Eye (tissue), 1 donor: ENCODE measurements around the gene NABP1.

ENCODE experiments used
- DNase-seq: peaks from one replicate; pipeline ENCODE4 v3.0.0-alpha.2; 2015

The NABP1 gene

DNA sequence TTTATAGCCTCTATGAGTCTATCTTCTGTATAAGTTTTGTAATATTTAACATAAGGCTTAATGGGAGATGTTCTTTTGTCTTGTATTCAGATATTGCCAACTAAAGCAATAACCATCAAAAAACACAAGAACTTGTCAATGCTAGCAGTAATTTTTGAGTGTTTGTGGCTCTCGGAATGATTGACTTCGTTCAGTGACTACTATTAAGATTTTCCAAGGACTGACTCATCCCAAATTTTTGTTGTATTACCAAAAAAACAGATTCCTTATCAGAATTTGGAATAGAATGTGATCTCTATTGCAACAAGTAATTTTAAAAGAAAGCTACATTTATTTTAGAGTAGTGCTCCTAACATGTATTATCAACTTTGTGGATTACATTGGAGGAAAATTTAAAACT, 8.1 kb downstream of the NABP1 start:
- DNase-seq = no peak

DNA sequence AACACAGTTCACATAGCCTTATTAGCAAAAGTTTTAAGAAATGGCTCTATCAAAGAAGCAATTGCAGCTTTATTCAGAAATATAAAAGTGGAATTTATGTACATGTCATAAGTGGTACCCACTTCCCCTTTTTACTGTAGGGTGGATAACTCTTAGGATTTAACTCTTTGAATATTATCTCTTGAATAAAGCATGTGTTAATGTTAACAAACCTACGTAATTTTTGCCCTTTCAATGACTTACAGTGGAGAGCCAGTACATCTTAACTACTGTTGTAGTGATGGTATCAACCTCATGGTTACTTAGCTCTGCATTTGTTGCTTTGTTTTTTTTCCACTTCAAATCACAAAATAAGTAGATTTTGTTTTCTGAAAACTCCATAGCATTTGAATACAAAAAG, 8.8 kb downstream of the NABP1 start:
- no peak for DNase-seq

DNA sequence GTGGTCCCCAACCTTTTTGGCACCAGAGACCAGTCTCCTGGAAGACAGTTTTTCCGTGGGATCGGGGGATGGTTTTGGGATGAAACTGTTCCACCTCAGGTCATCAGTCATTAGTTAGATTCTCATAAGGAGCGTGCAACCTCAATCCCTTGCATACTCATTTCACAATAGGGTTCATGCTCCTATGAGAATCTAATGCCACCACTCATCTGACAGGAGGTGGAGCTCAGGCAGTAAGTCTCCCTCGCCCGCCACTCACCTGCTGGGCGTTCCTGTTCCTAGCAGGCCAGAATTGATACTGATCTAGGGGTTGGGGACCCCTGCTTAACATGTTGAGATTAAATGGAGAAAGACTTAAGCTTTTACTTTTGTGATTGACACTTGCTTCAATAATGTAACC, 9.9 kb downstream of the NABP1 start:
- no peak for DNase-seq

DNA sequence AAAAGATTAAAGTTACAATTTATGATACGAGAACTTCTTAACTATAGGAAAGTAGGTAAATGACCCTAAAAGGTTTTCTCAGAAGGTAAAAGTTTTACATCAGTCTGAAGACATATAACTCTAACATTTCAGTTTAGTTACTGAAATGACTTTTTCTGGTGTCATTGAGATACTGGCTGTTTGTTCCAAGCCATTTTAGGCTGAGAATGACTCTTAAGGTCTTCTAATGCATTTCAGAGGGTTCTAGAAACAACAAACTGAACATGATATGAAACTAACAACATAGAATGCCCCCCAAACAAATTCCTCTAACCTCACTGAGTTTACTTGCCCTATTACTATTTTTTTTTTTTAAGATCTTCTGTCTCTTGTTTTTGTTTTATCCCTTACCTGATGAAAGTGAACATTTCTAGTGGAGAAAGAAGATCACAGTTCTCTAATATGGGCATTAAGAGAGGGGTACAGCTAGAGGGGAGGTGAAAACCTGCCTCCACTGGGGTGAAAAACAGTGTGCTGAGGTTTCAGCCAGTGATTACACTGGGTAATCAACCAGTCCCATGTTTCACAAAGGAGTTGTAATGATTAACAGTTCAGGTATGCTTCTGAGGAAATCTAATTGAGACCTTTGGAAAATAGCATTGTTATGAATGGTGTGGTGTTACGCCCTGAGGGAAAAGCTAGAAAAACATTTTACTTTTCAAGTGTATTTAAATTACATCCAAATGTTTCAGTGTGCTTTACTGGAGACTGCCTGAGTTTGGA, 11.2 kb downstream of the NABP1 start:
- DNase-seq = peak; percentile 34

DNA sequence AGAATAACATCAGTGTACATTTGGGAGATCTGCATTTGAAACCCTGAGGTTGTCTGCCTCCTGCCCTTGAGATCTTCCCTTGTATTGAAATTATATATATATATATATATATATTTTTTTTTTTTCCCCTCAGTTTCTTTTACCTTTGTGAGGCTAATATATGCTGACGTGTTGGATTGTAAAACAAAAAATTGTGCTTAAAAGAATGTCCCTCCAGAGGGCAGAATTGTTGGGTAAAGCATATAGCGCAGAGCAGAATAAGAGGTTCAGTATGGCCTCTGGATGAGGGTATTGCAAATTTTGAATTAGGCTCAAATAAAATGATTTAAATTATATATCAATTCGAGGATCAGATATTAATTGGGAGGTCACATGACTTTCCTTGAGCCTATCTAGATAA, 12.4 kb downstream of the NABP1 start:
- DNase-seq = no peak

DNA sequence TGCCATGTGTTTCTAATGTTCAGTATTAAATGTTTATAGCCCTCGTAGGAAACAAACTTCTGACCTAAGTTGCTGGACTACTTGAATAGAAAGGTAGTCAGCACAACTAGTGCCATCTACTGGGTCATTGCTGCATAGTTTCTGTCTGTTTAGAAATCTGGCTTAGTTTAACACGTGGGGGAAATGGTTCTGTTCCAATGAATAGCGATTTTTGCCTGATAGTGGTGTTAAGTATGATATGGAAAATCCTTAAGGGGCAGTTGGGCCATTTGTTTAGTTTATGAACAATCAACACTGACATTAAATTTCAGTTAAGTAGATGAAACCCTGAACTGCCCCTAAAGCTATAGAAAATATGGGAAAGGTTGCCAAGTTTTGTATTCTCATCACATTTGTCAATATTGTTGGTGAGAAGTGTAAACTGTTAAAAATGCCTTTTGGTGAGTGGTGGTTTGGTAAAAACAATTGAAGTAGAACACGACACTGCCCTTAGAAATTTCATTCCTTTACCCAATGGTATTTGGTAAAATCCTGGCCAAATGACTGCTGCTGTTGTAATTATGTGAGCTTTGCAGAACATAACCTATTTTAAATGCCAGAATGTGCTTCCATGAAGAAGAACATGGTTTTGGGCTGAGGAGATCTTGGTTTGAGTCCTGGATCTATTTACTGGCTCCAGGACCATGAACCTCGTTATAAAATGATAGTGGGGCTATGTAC, 13.2 kb downstream of the NABP1 start:
- peak; percentile 76 for DNase-seq

DNA sequence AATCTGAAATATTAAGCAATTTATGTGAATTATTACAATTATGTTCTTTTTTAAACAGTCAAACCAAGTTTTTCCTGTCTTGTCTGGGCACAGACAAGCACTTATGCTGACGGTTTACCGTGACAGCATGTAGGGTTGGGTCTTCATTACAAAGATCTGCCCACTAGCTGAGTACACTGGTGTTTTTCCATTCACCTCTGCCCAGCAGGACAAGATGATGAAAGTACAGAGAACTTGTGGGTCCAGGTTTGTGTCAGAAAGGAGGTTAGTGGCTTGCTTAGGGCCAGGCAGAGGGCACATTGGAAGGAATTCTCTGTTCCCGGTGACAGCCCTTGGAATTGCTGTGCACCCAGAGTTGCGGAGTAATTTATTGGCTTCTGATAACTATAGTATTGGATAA, 14.0 kb downstream of the NABP1 start:
- DNase-seq = no peak

DNA sequence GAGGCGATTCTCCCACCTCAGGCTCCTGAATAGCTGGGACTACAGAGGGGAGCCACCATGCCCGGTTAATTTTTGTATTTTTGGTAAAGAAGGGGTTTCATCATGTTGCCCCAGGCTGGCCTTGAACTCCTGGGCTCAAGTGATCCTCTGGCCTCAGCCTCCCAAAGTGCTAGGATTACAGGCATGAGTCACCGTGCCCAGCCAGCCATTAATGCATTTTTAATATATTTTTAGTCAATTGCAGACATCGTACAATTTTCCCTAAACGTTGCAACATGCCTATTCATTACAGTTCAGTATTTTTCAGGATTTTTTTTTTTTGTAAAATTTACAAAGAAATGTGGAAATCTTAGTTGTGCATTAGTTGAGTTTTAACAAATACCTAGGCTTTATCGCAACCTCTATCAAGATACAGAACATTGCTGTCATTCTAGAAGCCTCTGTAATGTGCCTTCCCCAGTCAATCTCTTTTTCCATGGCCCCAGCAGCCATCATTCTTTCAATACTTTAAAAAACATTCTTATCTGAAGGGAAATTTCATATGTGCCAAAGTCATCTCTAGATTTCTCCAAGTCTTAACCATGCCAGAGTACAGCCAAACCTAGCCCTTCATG, 14.7 kb downstream of the NABP1 start:
- no peak for DNase-seq

DNA sequence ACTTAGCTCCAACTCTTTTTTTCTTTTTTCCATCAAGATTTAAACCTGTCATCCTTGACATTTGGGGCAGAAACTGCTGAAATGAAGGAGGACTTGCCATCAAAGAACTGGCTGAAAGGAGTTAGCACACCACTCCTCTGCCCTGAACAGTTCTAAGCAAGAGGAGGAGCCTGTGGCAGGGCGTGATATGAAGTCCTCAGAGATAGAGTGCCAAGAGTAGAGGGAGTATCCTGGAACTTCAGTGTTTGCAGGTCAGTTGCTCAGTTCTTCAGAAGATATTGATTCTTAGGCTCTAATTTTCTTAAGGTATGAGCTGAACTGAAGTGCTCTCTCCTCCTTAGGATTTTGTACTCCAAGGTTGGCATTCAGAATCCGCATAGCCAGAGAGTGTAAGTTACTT, 15.2 kb downstream of the NABP1 start:
- no peak for DNase-seq

DNA sequence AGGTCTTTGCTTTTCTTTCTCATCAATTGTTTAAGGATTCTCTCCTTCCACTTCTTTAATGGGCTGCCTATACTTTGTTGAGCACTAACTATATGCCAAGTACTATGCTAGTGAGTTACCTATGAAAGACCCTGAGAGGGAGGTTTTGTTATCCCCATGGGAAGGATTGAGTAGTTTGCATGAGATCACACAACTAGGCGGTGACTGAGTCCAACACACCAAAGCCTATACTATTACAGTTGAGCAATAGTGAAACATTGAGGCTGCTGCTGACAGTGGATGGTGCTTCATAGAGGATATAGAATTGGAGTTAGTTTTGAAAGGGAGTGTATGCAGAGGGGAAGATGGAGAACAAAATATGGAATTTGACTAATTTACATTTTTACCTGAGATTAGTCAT, 15.8 kb downstream of the NABP1 start:
- DNase-seq = no peak

DNA sequence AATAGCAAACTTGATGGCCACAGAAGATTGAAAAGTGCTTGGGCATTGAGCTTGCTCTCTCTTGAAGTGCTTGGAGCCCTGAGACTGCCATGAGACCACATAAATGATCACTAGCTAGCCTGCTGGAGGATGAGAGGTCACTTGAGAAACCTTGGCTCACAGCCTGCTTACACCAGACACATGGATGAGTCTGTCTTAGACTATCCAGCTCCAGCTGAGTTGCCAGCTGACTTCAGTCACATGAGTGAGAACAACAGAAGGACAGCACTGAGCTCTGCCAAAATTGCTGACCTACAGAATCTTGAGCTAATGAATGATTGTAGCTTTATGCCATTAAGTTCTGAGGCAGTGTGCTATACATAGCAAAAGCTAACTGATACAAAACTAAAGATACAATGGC, 18.1 kb downstream of the NABP1 start:
- peak; percentile 33 for DNase-seq

DNA sequence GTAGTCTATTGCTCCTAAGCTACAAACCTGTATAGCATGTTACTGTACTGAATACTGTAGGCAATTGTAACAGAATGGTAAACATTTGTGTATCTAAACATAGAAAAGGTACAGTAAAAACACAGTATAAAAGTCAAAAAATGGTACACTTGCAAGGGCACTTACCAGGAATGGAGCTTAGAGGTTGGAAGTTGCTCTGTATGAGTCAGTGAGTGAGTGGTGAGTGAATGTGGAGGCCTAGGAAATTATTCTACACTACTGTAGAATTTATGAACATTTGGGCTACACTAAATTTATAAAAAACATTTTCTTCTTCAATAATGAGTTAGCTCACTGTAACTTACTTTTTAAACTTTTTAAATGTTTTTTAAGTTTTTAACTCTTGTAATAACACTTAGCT, 19.0 kb downstream of the NABP1 start:
- DNase-seq = no peak

DNA sequence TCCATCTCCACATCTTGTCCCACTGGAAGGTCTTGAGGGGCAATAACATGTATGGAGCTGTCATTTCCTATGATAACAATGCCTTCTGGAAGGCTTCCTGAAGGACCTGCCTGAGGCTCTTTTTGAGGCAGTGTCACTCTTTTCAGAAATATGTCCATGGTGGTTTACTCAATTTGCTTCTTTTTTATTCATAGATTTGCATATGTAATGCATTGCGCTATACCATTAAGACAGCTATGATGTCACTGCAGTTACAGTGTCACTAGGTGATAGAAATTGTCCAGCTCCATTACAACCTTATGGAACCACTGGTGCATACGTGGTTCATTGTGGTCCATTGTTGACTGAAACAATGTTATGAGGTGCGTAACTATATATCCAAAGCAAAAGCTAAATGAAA, 19.9 kb downstream of the NABP1 start:
- DNase-seq = no peak

DNA sequence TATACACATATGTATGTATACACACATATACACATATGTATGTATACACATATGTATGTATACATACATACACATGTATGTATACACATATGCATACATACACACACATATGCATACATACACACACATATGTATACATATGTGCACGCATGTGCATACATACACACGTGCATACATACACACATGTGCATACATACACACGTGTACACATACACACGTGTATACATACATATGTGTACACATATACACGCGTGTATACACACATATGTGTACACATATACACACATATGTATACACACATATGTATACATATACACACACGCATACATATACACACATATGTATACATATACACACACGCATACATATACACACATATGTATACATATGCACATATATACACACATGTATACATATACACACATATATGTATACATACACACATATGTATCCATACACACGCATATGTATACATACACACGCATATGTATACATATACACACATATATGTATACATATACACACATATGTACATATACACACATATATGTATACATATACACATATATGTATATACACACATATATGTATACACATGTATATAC, 21.5 kb downstream of the NABP1 start:
- DNase-seq = no peak

DNA sequence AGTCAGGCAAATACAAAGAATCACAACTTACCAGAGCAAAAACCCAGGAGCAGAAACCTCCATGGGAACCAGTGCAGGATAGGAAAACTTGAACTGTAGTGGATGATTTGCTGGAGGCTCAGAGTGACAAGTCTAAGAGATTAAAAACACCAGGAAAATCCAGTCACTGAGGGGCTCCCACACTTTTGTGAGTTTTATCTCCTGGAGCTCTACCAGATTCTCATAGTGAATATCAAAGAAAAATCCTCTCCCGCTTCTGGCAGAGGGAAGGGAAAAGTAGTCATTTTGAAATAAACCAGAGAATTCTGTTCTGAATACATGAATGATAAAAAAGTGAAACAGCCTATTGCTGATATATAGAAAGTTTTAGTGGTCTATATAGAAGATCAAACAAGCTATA, 23.1 kb downstream of the NABP1 start:
- no peak for DNase-seq

DNA sequence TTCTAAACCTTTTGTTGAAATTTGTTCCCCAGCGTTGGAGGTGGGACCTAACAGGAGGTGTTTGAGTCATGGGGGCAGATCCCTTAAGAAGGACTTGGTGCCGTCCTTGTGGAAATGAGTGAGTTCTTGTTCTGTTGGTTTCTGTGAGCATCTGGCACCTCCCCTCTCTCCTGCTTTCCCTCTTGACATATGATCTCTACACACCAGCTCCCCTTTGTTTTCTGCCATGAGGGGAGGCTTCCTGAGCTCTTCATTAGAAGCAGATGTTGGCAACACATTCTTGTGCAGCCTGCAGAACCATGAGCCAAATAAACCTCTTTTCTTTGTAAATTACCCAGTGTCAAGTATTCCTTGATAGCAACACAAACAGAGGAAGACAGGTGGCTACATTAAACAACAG, 23.8 kb downstream of the NABP1 start:
- DNase-seq = no peak

DNA sequence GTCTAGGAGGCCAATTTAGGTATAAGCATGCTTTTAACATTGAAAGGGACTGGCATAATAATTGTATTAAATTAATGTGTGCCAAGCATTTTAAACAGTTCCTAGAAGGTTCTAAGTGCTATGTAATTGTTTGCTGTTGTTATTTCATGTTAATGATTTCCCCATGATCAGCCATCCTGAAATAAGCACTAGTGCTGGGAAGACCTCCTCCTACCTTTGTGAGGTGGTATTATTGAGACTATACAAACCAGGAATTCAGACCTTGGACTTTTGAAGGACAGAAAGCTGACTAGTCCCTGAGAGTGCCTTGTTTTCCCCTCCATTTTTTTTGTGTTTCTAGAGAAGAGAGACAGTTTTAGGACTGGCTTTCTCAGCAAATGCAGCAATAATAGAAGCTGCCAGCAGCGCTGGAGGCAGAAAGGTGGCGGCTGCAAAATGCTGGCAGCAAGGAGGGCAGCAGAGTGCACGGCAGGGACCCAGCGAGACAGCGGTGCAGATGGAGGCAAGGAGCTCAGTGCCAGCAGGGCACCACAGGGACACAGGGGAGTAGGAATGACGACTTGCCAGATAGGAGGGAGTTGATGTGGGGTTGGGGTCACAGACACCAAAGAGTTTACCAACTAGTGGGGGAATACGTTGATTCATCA, 25.3 kb downstream of the NABP1 start:
- no peak for DNase-seq

DNA sequence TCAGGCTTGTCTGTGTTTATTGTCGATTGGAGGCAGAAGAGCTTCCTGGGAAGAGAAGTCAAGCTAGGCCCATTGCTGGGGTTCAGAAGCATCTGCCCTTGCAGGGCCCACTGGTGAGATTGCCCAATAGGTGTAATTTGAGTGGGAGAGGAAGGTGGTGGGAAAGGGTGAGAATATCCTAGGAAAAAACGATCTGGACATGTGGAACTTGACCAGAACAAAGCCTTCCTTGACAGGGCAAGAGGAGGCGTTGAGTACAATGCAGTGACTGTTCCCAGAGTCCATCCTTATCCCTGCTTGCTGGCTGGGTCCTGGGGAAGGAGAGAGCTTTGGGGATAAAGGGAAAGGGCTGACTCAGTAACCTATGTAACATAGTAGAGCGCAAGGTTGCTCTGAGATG, 27.1 kb downstream of the NABP1 start:
- no peak for DNase-seq

DNA sequence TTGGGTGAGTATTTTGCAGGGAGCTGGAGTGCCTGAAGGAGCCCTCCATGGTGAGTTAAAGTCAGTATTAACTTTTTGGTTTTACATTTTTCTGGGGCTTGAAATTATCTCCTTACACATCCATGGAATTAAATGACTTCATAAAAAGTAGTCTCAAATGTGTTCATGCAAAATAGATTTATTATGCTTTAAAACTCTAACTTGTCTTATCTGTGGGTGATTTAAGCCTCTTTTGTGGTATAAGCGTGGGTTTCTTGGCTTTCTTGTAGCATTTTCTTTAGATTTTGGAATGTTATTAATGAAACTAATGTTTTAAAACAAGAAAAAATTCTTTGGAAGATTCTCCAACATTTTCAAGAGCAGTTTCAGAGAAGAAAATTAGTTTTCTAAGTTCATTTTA, 27.8 kb downstream of the NABP1 start:
- no peak for DNase-seq

DNA sequence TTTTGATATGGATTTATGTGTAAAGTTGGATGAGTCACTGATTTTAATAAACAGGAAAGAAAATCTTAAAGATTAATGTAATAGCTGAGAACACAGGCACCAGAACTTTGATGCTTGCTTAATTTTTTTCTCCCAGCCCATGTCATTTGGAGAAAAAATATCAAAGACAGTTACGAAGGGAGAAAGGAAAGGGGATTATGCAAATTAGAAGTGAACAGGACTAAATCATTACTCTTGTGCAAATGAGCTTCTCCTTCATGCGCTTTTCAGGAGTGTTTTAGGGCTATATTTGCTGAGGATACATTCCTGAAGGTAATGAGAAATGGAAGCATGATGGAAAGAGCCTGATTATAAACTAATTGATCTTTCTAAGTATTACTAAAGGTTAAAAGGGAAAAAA, 28.9 kb downstream of the NABP1 start:
- no peak for DNase-seq

DNA sequence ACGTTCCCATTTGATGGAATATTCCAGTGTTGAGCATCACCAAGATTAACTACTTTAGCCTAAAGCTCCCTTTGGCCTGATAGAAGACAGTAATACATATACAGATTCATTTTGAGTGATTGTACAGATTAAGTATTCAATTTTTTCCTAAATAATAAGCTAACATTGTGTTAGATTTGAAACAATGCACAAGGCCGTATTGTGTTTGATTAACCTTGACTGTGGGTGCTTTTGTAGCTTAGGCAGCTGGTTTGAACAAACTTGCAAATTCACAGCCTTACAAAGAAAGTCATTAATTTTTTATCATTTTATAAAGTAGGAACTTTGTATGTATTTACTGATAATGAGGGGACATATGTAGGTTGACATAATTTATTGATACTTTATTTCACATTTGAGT, 29.6 kb downstream of the NABP1 start:
- DNase-seq = no peak

DNA sequence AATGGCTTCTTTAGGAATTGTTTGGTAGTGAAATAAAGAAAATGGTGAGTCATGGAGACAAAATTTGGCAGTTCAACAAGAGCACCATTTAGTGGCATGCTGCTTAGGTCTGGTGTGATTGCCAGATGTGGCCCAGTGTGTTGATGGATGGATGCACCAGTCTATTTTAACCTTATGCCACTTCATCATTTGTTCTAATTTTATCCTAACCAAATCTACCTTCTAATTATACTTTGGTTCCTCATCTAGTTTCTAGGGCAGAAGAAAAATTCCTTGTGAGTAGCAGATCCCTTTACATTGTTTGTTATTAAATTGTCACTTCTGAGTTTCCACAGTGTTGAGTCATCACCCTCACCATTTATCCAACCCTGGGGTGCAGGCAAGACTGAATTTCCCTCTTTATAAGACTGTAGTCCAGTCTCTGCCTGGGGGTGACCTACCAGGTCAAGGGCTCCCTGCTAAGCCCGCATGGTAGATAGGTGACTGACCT, 32.5 kb downstream of the NABP1 start:
- DNase-seq = no peak

DNA sequence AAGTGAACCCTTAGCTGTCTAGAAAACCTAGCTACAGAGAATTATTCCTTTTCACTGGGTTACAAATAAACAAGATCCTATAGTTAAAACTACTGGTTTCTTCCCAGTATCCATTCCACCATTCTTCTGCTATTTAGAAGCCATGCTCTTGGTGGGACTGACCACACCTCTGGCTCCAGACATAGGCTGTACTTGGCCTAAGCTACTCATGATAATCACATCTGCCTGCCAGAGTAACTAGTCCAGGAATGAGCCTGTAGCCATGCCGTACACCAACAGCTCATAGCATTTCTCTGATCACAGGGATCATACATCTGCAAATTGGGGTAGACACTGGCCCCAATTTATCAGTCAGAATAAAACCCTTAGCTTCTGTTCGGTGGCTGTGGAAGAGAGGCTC, 33.7 kb downstream of the NABP1 start:
- no peak for DNase-seq
